Erythroblast (primary cell): ENCODE measurements around the gene CYB5R3.
"Not testable (repeated sequence)": the region's sequence is repeated elsewhere in the genome, so short reads cannot be mapped to it uniquely, and the experiment has no call there.

Source experiments
- GATA1 ChIP-seq: IDR thresholded peaks from 2 replicates; pipeline ENCODE4 v1.6.1; 2011; ENCODE audit warnings: low read depth, mild to moderate bottlenecking, control low read depth, low read length, moderate library complexity
- POLR2A ChIP-seq: IDR thresholded peaks from 2 replicates; pipeline ENCODE4 v1.6.1; 2011; ENCODE audit warnings: mild to moderate bottlenecking, low read length

GRCh38 chr22:42574046-42574445 is 75.1 kb downstream of the CYB5R3 start:
- TF ChIP-seq POLR2A, GATA1: not testable (repeated sequence)
